GM18505 (cell line): ENCODE results near the gene TIAL1.
"Not testable (repeated sequence)": the region's sequence is repeated elsewhere in the genome, so short reads cannot be mapped to it uniquely, and the experiment has no call there.

ENCODE experiments used
- ATAC-seq: cut with Tn5 transposase; IDR thresholded peaks from one replicate; pipeline ENCODE4 v1.9.1; 2021; ENCODE audit not compliant: unreplicated experiment
- POLR2A ChIP-seq: IDR thresholded peaks from 4 replicates; pipeline ENCODE4 v1.6.1; 2011; ENCODE audit warnings: borderline replicate concordance; ENCODE audit not compliant: insufficient read depth, insufficient read length; ENCODE audit errors: extremely low read depth

The TIAL1 gene

DNA sequence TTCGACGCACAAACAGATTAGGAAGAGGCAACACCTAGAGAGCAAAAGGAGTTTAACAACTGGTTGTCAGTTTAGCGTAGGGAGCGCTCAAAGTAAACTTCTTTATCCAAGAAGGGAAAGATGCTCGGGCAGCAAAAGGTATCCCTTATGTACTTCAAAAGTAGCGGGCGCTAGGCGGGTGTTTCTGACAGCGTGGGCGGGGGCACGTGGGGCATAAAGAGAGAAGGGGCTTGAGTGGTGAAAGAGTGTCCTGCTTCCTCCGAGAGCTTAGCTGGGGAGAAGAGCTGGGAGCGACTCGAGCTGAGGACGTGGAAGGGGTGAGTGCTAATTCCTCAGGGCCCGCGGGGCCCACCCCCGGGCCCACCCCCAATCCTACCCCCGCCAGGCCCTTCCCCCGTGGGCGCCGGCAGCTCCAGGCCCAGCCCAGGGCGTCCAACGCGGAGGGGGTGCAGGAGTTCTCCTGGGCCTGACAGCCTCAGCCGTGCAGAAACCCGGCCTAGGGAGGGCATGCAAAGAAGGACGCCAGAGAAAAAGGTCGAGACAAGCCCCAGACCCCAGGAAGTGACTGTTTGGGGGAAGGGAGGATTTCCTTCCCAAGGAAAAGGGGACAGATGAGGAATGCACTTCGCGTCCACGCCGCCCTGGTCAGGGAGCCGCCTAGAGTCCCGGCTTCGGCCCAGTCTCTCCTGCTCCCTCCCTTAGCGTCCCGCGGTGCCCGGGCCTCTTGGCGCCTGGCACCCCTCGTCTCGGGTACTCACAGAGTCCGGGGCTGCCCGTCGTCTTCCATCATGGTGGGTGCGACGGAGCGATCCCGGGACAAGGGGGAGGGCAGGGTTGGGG is 868 bp downstream of the TIAL1 start:
- ATAC-seq, result peak; percentile 5
- peak; percentile 50 for TF ChIP-seq POLR2A

GRCh38 chr10:119595134-119595675 is 1.6 kb downstream of the TIAL1 start:
- no peak for ATAC-seq
- TF ChIP-seq POLR2A, result no peak

GRCh38 chr10:119588071-119588470 is 8.7 kb downstream of the TIAL1 start:
- no peak for TF ChIP-seq POLR2A
- no peak for ATAC-seq

GRCh38 chr10:119578355-119578754 is 18.4 kb downstream of the TIAL1 start:
- no peak for TF ChIP-seq POLR2A
- no peak for ATAC-seq

- no peak for ATAC-seq
- no peak for TF ChIP-seq POLR2A
Measured at GRCh38 chr10:119575991-119576390, 20.8 kb downstream of the TIAL1 start.

DNA sequence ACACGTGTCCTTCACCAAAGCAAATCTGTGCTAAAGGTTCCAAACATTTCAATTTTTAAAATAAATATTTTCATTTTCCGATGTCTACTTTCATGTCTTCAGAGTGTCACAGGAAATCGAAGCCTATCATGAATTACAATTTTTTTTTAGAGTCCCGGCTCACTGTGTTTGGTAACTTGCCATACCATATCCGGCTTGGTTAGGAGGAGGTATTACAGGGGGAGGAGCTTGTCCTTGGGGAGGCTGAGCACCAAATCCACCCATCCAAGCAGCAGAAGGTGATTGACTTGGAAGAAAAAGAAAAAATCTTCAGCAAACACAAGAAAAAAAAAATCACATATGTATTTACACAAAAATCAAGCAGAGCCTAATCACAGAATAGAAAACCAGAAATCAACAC is 21.3 kb downstream of the TIAL1 start:
- no peak for TF ChIP-seq POLR2A
- ATAC-seq, result no peak

GRCh38 chr10:119567978-119568377 is 28.8 kb downstream of the TIAL1 start:
- no peak for ATAC-seq
- no peak for TF ChIP-seq POLR2A

DNA sequence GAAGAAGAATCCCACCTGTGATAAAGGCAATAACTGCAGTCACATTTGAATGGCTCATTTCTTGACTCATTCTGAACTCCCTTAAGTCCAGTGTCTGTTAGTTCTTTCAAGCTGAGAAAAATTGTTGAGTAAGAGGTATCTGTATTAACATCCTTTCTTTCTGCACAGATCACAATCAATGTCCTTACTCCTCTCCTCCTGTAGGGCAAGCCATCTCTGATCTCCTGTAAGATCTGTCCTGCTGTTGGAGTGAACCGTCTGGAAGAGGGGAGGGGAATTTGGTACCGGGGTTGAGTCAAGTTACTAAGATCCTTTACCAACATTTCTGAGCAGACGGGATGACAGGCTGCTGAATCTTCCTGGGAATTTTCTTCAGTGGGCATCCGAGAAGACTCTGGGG is 34.7 kb downstream of the TIAL1 start:
- no peak for ATAC-seq
- TF ChIP-seq POLR2A, result no peak

GRCh38 chr10:119559511-119559910 is 37.3 kb downstream of the TIAL1 start:
- ATAC-seq, result not testable (repeated sequence)

GRCh38 chr10:119556081-119556480 is 40.7 kb downstream of the TIAL1 start:
- not testable (repeated sequence) for ATAC-seq

GRCh38 chr10:119555178-119555784 is 41.5 kb downstream of the TIAL1 start:
- ATAC-seq, result no peak
- no peak for TF ChIP-seq POLR2A

DNA sequence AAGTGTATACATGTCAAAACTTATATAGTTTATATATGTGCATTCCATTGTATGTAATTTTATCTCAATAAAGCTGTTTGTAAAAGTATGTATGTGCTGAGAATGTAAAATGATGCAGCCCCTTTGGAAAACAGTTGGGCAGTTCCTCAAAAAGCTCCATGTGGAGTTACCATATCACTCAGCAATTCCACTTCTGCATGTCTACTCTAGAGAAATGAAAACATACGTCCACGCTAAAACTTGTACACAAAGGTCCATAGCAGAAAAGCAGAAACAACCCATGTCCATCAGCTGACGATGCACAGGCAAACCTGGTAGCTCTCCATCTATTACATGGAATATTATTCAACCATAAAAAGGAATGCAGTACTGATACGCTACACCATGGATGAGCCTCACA is 45.9 kb downstream of the TIAL1 start:
- no peak for ATAC-seq
- TF ChIP-seq POLR2A, result no peak

DNA sequence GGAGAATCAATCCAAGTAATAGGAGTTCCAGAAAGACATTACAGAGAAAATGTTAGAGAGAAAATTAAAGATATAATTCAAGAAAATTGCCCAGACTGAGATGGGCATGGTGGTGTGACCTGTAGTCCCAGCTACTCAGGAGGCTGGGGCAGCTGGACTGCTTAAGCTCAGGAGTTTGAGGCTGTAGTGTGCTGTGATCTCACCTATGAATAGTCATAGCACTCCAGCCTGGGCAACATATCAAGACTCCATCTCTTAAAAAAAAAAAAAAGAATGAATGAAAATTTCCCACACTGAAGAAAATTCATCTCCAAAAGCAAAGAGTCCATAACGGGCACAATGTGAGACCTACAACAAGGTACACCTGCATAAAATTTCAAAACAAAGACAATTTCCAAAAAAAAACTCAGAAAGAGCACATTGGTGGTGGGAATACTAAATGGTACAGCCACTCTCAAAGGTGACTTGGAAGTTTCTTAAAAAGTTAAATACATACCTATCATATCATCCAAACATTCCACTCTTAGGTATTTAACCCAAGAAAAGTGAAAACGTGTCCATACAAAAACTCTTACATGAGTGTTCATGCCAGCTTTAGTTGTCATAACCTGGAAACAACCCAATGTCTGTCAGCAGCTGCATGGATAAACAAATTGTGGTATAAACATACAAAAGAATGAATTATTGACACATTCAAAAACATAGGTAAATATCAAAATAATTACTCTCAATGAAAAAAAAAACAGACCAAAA is 47.3 kb downstream of the TIAL1 start:
- ATAC-seq, result no peak
- no peak for TF ChIP-seq POLR2A

- no peak for ATAC-seq
- TF ChIP-seq POLR2A, result no peak
Measured at GRCh38 chr10:119546009-119546408, 50.8 kb downstream of the TIAL1 start.
